Smooth muscle cell (in vitro differentiated cells): ENCODE measurements around the gene MYL7. TPM values are rescaled to one million over a fixed set of nuclear protein-coding genes. Genes with fewer than 3 reads are reported as not detected.
"Not testable (repeated sequence)": the region's sequence is repeated elsewhere in the genome, so short reads cannot be mapped to it uniquely, and the experiment has no call there.

ENCODE experiments used
- DNase-seq: peaks from one replicate; lab custom pipeline; 2025; ENCODE audit not compliant: unreplicated experiment; lab: John Stamatoyannopoulos, UW
- H2AFZ ChIP-seq: fragments of 200-600 bp; sonication (generic); 2 replicates; pipeline ENCODE4 v1.6.0; 2016; ENCODE audit warnings: antibody characterized with exemption, low read depth, mild to moderate bottlenecking
- H3F3A ChIP-seq: fragments of 200-600 bp; sonication (generic); 2 replicates; pipeline ENCODE4 v1.6.0; 2017; ENCODE audit warnings: antibody characterized with exemption, low read depth
- H3K27ac ChIP-seq: fragments of 200-600 bp; sonication (generic); 2 replicates; pipeline ENCODE4 v1.5.1; 2016; ENCODE audit warnings: low read depth, mild to moderate bottlenecking
- H3K27me3 ChIP-seq: fragments of 200-600 bp; sonication (generic); 2 replicates; pipeline ENCODE4 v1.6.1; 2016; ENCODE audit warnings: low read depth, mild to moderate bottlenecking
- H3K36me3 ChIP-seq: fragments of 200-600 bp; sonication (generic); 2 replicates; pipeline ENCODE4 v1.5.1; 2016; ENCODE audit warnings: low read depth
- H3K4me1 ChIP-seq: fragments of 200-600 bp; sonication (generic); 2 replicates; pipeline ENCODE4 v1.5.1; 2016; ENCODE audit warnings: low read depth
- H3K4me2 ChIP-seq: fragments of 200-600 bp; sonication (generic); 2 replicates; pipeline ENCODE4 v1.6.0; 2016; ENCODE audit warnings: mild to moderate bottlenecking
- H3K4me3 ChIP-seq: fragments of 200-600 bp; sonication (generic); 2 replicates; pipeline ENCODE4 v1.5.1; 2016; ENCODE audit warnings: mild to moderate bottlenecking
- H3K79me2 ChIP-seq: fragments of 200-600 bp; sonication (generic); 2 replicates; pipeline ENCODE4 v1.6.0; 2016; ENCODE audit warnings: low read depth, mild to moderate bottlenecking
- H3K9ac ChIP-seq: fragments of 200-600 bp; sonication (generic); 2 replicates; pipeline ENCODE4 v1.6.0; 2016; ENCODE audit warnings: low read depth
- H3K9me3 ChIP-seq: fragments of 200-600 bp; sonication (generic); replicated peaks from 2 replicates; pipeline ENCODE4 v1.5.1; 2016; ENCODE audit warnings: low read depth
- H4K20me1 ChIP-seq: fragments of 200-600 bp; sonication (generic); 2 replicates; pipeline ENCODE4 v1.6.0; 2016; ENCODE audit warnings: low read depth
- WGBS: methylation state at CpG from one replicate; pipeline ENCODE4 v1.1.7; 2016; ENCODE audit warnings: low lambda C conversion rate; 5-methylcytosine and 5-hydroxymethylcytosine counted together
- polyA plus RNA-seq: library from polyadenylated mRNA; unstranded; fragments of >200 nt; fragmentation: Nextera tagmentation; extraction: Ambion mirVana; gene quantifications from 2 replicates; pipeline ENCODE4 v1.2.1, GENCODE V29; 2016
- total RNA-seq: library from RNA; depleted of rRNA; stranded (reverse); fragments of >200 nt; gene quantifications from 2 replicates; pipeline ENCODE4 v1.2.3, GENCODE V29; 2014
- TF ChIP-seq, protein P1 (sequence below): fragments of 200-600 bp; sonication (generic); IDR thresholded peaks from 2 replicates; pipeline ENCODE4 v1.5.1; 2017; ENCODE audit warnings: borderline replicate concordance, mild to moderate bottlenecking, antibody characterized with exemption; ENCODE audit not compliant: insufficient read depth, poor library complexity, severe bottlenecking

The MYL7 gene
- total and polyA plus RNA-seq, 2 experiments from 2014 or later = 35.8 to 95.1 TPM

DNA sequence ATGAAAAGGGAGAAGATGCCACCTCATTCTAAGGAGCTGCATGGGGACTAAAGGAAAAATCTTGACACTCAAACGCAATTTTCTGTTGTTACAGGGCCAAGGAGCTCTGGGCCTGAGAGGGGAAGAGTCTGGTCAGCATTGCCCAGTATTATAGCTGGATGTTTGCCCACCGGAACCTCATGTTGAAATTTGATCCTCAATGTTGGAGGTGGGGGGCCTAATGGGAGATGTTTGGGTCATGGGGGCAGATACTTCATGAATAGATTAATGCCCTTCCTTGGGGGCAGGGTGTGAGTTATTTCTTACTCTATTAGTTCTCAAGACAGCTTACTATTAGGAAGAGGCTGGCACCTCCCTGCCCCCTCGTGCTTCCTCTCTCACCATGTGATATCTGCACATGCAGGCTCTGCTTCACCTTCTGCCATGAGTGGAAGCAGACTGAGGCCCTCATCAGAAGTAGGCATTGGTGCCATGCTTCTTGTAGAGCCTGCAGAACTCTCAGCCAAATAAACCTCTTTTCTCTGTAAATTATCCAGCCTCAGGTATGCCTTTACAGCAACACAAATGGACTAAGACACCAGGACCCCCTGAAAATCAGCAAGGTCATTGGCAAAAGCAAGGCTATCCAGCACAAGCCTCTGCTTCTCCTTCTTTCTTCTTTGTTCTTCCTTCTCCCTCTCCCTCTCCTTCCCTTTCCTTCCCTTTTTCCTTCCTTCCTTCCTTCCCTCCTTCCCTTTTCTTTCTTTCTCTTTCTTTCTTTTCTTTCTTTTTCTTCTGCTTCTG lies 33.0 kb upstream of the MYL7 start:
- Histone ChIP-seq H2AFZ (no peak overlapping the region), H3K4me3 (no peak overlapping the region), H3K9ac (no peak overlapping the region), H3F3A (no peaks in the 10 kb centered on the region), H3K36me3 (no peaks in the 10 kb centered on the region), H3K4me2 (no peak overlapping the region), H4K20me1 (no peaks in the 10 kb centered on the region), H3K4me1 (peaks cover 8% of the 10 kb centered on the region), H3K79me2 (no peaks in the 10 kb centered on the region), H3K27ac (no peak overlapping the region), H3K27me3 (no peaks in the 10 kb centered on the region), H3K9me3 (no peaks in the 10 kb centered on the region)
- TF ChIP-seq, protein P1, sequence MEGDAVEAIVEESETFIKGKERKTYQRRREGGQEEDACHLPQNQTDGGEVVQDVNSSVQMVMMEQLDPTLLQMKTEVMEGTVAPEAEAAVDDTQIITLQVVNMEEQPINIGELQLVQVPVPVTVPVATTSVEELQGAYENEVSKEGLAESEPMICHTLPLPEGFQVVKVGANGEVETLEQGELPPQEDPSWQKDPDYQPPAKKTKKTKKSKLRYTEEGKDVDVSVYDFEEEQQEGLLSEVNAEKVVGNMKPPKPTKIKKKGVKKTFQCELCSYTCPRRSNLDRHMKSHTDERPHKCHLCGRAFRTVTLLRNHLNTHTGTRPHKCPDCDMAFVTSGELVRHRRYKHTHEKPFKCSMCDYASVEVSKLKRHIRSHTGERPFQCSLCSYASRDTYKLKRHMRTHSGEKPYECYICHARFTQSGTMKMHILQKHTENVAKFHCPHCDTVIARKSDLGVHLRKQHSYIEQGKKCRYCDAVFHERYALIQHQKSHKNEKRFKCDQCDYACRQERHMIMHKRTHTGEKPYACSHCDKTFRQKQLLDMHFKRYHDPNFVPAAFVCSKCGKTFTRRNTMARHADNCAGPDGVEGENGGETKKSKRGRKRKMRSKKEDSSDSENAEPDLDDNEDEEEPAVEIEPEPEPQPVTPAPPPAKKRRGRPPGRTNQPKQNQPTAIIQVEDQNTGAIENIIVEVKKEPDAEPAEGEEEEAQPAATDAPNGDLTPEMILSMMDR = no peak
- WGBS = 46% methylated on average over 3 of the region's 3 CpGs
- DNase-seq = no peak

DNA sequence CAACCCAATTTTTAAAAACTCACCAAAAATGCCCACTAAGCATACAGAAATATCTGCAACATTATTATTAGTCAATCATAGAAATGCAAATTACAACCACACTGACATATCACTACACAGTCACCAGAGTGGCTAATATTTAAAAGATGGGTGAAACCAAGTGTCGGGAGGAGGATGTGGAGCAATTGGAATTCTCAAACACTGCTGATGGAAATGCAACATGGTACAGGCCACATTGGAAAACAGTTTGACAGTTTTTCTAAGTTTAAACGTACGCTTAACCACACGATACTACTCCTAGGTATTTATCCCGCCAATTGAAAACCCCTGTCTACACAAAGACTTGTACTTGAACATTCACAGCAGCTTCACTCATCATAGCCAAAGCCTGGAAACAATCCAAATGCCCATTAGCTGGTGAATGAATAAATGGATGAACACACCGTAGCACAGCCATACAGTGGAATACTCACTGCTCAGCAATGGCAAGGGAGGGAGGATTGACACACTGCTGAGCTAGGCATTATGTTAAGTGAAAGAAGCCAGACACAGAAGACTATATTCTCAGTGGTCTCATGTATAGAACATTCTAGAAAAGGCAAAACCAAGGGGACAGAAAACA lies 31.8 kb upstream of the MYL7 start:
- Histone ChIP-seq H3K4me2 (no peak overlapping the region), H3F3A (no peaks in the 10 kb centered on the region), H3K9me3 (no peaks in the 10 kb centered on the region), H2AFZ (no peak overlapping the region), H4K20me1 (no peaks in the 10 kb centered on the region), H3K79me2 (no peaks in the 10 kb centered on the region), H3K27ac (no peak overlapping the region), H3K9ac (no peak overlapping the region), H3K27me3 (no peaks in the 10 kb centered on the region), H3K4me3 (no peak overlapping the region), H3K36me3 (no peaks in the 10 kb centered on the region), H3K4me1 (peaks cover 7% of the 10 kb centered on the region)
- 91% methylated on average over 6 of the region's 6 CpGs for WGBS
- DNase-seq = no peak
- TF ChIP-seq, protein P1 = no peak

DNA sequence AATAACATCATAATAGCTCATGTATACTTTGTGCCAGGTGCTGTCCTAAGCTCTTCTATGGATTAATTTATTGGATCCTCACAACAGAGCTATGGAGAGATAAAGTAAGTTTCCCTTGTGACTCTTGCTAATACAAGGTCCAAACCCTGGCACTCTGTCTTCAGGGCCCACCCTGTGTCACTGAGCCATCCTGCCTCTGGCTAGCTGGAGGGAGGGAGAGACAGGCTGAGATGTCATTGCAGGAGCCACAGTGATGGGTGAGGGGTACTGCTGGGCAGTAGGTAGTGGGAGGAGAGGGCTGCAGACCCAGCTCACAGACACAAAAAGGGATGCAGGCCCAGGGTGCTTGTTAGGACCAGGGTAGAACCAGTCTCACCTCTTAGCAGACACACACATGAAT lies 31.2 kb upstream of the MYL7 start:
- TF ChIP-seq, protein P1 = no peak
- Histone ChIP-seq H3K4me3 (no peak overlapping the region), H4K20me1 (no peaks in the 10 kb centered on the region), H3K36me3 (no peaks in the 10 kb centered on the region), H3K27me3 (no peaks in the 10 kb centered on the region), H3K9me3 (no peaks in the 10 kb centered on the region), H3K27ac (no peak overlapping the region), H3K9ac (no peak overlapping the region), H3K4me2 (no peak overlapping the region), H2AFZ (no peak overlapping the region), H3K79me2 (no peaks in the 10 kb centered on the region), H3F3A (no peaks in the 10 kb centered on the region), H3K4me1 (peaks cover 3% of the 10 kb centered on the region)
- DNase-seq = no peak

DNA sequence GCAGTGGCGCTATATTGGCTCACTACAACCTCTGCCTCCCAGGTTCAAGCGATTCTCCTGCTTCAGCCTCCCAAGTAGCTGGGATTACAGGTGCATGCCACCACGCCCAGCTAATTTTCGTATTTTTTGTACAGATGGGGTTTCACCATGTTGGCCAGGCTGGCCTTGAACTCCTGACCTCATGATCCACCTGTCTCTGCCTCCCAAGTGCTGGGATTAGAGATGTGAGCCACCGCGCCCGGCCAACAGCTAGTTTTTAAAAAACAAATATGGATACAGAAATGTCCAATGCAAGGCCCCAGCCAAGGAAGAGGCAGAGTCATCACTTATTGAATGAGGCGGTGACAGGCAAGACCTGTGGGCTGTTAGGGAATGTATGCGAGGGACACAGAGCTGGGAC lies 30.8 kb upstream of the MYL7 start:
- not testable (repeated sequence) for H3K9ac ChIP-seq, H3K4me1 ChIP-seq, H3K36me3 ChIP-seq, H3K4me2 ChIP-seq, H3K9me3 ChIP-seq, DNase-seq, H3K4me3 ChIP-seq, H2AFZ ChIP-seq, H3K79me2 ChIP-seq, H3K27ac ChIP-seq, H3K27me3 ChIP-seq, H4K20me1 ChIP-seq, H3F3A ChIP-seq
- 83% methylated on average over 9 of the region's 9 CpGs for WGBS
